Prostate gland (tissue), 2 donors: Measurements from ENCODE around the gene PALLD. TPM values are rescaled to one million over a fixed set of nuclear protein-coding genes. Genes with fewer than 3 reads are reported as not detected.

Source experiments
- DNase-seq: peaks from one replicate; pipeline ENCODE4 v3.0.0-alpha.2; 2019; ENCODE audit warnings: low spot score
- H3K27ac ChIP-seq, 2 donors: fragments of 200-600 bp; sonication (generic); 2 replicates each; pipeline ENCODE4 v1.5.1; 2017 to 2019
- H3K27me3 ChIP-seq: fragments of 200-600 bp; sonication (generic); replicated peaks from 2 replicates; pipeline ENCODE4 v1.5.1; 2019; ENCODE audit not compliant: insufficient read depth
- H3K36me3 ChIP-seq, 2 donors: fragments of 200-600 bp; sonication (generic); 1 replicate in 1 of 2; 2 replicates in 1 of 2; pipeline versions ENCODE4 v1.5.1 to v1.8.1; 2017 to 2019
- H3K4me1 ChIP-seq: fragments of 200-600 bp; sonication (generic); replicated peaks from 2 replicates; pipeline ENCODE4 v1.5.1; 2019
- H3K4me3 ChIP-seq, 2 donors: fragments of 200-600 bp; sonication (generic); 2 replicates each; pipeline ENCODE4 v1.5.1; 2017 to 2019
- H3K9me3 ChIP-seq: fragments of 200-600 bp; sonication (generic); 2 replicates; pipeline ENCODE4 v1.5.1; 2017
- CTCF ChIP-seq, 4 experiments: fragments of 200-600 bp in 2 of 4; fragments of 450-650 bp in 2 of 4; sonication (generic) in 2 of 4; IDR thresholded peaks; 1 replicate in 3 of 4; 2 replicates in 1 of 4; pipeline ENCODE4 v1.5.1; 2016 to 2019; ENCODE audit warnings: antibody characterized with exemption in 4 of 4, mild to moderate bottlenecking in 2 of 4, moderate library complexity in 2 of 4
- POLR2A ChIP-seq: fragments of 450-650 bp; IDR thresholded peaks from one replicate; pipeline ENCODE4 v1.6.1; 2016; ENCODE audit warnings: antibody characterized with exemption, mild to moderate bottlenecking
- POLR2AphosphoS5 ChIP-seq: sonication (generic); formaldehyde crosslinking; IDR thresholded peaks from one replicate; pipeline ENCODE4 v1.6.1; 2017; ENCODE audit warnings: antibody characterized with exemption
- WGBS: methylation state at CpG from one replicate; pipeline ENCODE4 v1.1.5; 2018; 5-methylcytosine and 5-hydroxymethylcytosine counted together
- intact Hi-C: fragments of 100-400 bp; cut with DNase I; formaldehyde crosslinking; loops from one replicate; pipeline ENCODE4 v1.14.2; 2022
- total RNA-seq, 2 donors: library from RNA; depleted of rRNA; stranded (reverse); fragments of >200 nt; gene quantifications; one replicate each; pipeline ENCODE4 v1.1.0, GENCODE V29; 2016

PALLD gene
- total RNA-seq, 2 donors from 2014 or later: 252 TPM

GRCh38 chr4:168598191-168598590, 101.3 kb downstream of the PALLD start:
- Histone ChIP-seq H3K4me3 (no peak overlapping the region), H3K9me3 (no peaks in the 10 kb centered on the region), H3K27ac (no peak overlapping the region), H3K27me3 (no peaks in the 10 kb centered on the region), H3K4me1 (no peaks in the 10 kb centered on the region), H3K36me3 (no peaks in the 10 kb centered on the region)
- 35% methylated on average over 1 of the region's 1 CpG for WGBS
- TF ChIP-seq POLR2A (no peak), POLR2AphosphoS5 (no peak), CTCF (IDR thresholded peaks at IDR 0.05) (no peak)
- intact Hi-C loops: no loop called here
- peak; percentile 27 for DNase-seq

GRCh38 chr4:168600796-168601583, 104.1 kb downstream of the PALLD start:
- TF ChIP-seq POLR2AphosphoS5 (no peak), CTCF (IDR thresholded peaks at IDR 0.05) (no peak), POLR2A (no peak)
- peak; percentile 24 for DNase-seq
- Histone ChIP-seq H3K4me3 (no peak overlapping the region), H3K9me3 (no peaks in the 10 kb centered on the region), H3K4me1 (no peaks in the 10 kb centered on the region), H3K36me3 (no peaks in the 10 kb centered on the region), H3K27me3 (no peaks in the 10 kb centered on the region), H3K27ac (no peak overlapping the region)
- intact Hi-C loops: no loop called here
- 73% methylated on average over 5 of the region's 5 CpGs for WGBS

GRCh38 chr4:168601899-168602298, 105.0 kb downstream of the PALLD start:
- TF ChIP-seq CTCF (IDR thresholded peaks at IDR 0.05) (no peak), POLR2A (no peak), POLR2AphosphoS5 (no peak)
- no peak overlapping the region for H3K27ac ChIP-seq
- no peak overlapping the region for H3K4me3 ChIP-seq
- no peaks in the 10 kb centered on the region for H3K9me3 ChIP-seq
- no peak for DNase-seq
- H3K27me3 ChIP-seq: no peaks in the 10 kb centered on the region
- no peaks in the 10 kb centered on the region for H3K4me1 ChIP-seq
- H3K36me3 ChIP-seq: no peaks in the 10 kb centered on the region
- 97% methylated on average over 4 of the region's 4 CpGs for WGBS
- intact Hi-C loops: no loop called here

- WGBS: 31% methylated on average over 7 of the region's 7 CpGs
- Histone ChIP-seq H3K36me3 (no peaks in the 10 kb centered on the region), H3K4me3 (no peak overlapping the region), H3K9me3 (no peaks in the 10 kb centered on the region), H3K4me1 (no peaks in the 10 kb centered on the region), H3K27me3 (no peaks in the 10 kb centered on the region), H3K27ac (no peak overlapping the region)
- no peak for TF ChIP-seq CTCF (IDR thresholded peaks at IDR 0.05)
- peak; percentile 52 for TF ChIP-seq POLR2AphosphoS5
- no peak for TF ChIP-seq POLR2A
- intact Hi-C loops: no loop called here
- peak; percentile 59 for DNase-seq
Measured at GRCh38 chr4:168604496-168605373, 107.9 kb downstream of the PALLD start.
